KG1 (cell line): ENCODE measurements around the gene SLCO3A1.

ENCODE experiments used
- DNase-seq: peaks from one replicate; lab custom pipeline; 2025; lab: John Stamatoyannopoulos, UW

The SLCO3A1 gene

GRCh38 chr15:91861223-91861622 lies 7.7 kb downstream of the SLCO3A1 start:
- peak; percentile 25 for DNase-seq

DNA sequence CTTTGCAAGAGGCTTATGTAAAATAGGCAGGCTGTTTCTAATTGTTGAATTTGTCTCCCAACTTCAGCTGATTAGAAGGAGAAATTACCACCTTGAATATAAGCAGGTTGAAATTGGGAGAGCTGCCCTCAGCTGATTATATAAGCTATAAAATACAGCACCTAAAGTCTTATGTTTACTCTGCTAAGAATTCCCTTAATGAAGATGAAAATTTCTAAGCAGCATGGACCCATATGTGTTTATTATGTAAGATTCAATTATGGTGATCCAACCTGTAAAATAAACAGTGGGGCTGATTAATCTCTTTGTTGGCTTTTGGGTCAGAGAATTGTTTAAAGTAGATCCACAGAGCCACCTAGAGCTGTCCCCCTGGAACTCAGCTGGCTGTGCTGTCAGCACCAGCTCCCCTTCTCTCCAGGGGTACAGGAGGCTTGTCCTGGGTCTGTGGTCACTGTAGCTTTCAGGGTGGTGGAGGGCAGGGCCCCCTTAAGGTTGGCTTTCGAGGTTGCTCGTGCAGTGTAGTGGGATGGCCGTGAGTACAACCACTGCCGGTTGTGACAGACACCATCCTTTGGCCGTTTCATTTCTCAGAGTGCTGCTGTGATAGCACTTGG lies 9.5 kb downstream of the SLCO3A1 start:
- no peak for DNase-seq

DNA sequence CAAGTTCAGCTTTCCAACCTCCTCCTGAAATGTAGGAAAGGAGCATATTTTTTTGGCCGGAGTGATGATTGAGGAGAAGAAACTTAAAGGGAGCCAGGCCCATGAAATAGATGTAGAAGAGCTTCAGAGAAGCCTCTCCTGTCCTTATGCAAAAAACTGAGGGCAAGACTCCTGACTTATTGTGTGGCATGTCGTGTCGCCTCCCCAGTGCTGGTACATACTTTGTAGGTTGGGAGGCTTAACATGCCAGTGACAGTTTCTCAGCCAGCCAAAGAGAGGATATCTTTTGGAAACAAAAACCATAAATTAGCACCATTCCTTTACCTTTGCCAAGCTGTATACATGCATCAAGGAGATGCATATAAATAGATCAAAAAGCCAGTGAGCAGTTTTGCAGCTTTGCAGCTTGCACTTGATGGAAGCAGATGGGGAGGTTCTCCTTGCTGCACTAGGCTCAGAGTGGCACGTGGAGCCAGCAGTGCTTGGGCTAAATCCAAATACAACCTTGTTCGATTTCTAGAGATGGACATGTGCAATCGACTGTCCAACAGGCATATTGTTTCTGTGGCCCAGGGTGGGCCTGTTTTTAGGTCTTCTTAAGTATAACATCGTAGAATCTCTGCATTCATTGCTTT lies 10.2 kb downstream of the SLCO3A1 start:
- DNase-seq, result no peak

DNA sequence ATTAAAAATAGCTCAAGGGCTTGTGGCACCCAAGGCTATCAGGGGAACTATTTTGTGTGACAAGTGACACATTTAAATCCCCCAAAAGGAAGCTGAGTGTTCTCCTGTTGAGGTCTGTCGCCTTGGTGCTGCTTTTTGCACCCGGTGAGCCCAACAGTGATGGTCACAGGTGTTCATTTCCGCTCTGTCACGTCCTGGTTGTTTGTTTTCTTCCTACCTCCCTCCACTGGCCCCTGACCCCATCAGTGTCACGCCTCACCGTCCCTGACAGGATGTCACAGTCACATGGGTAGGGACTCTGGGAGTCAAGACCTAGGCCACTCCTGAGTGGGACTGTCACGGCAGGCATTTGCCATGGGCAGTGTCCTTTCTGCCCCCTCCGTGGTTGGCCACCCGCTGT lies 11.2 kb downstream of the SLCO3A1 start:
- DNase-seq, result no peak

DNA sequence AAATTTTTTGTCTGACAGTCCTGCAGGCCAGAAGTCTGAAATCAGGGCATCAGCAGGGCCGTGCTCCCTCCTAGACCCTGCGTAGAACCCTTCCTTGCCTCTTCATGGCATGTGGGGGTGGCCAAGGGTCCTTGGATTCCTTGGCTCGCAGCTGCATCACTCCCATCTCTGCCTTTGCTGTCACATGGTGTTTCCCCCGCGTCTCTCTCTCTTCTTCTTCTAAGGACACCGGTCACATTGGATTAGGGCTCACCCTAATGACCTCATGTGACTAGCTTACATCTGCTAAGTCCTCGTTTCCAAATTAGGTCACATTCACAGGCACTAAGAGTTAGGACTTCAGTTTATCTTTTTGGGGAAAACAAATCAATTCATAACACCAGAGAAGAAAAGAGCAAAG lies 12.0 kb downstream of the SLCO3A1 start:
- no peak for DNase-seq

GRCh38 chr15:91865950-91866349 lies 12.4 kb downstream of the SLCO3A1 start:
- no peak for DNase-seq

DNA sequence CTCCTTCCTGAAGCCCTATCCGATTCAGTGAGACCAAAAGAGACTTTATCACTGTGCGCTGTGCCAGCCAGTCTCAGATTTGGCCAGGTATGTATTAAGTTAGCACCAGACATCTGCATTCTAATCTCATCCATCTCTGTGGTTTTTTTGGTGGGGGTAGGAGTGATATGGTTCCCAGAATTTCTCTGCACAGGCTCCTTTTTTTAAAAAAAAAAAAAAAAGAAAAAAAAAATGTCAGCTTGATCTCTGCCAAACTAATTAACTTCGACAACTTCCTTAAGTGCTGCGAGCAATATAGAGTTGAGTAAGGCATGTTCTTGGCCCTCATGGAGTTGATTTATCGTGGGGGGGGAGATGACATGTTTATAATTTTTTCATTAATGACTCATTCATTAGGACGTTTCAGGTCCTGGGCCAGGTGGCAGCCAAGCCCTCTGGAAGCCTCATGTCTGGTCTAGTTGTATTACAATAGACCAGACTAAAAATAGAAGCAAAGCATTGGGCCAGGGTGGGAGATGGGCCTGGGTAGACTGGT lies 12.9 kb downstream of the SLCO3A1 start:
- no peak for DNase-seq

DNA sequence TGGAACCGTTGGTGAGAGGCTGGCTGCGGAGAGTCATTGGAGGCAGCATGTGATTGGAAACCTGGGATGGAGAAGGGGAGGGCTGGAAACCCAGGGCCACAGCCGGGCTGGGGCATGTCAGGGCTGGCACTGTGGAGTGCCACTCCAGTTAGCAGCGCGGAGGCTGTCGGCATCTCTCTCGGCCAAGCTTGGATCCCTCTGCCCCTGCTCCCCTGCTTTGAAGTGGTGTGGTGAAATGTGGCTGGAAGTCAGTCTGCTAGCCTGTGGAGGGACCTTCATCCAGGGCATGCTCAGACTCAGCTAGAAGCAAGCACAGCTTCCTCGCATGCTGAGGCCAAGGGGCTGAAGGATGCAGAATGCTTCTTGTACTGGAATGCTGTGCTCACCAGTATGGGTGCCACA lies 13.5 kb downstream of the SLCO3A1 start:
- DNase-seq, result no peak

- no peak for DNase-seq
These were observed 14.1 kb downstream of the SLCO3A1 start for GRCh38 chr15:91867581-91868026.

DNA sequence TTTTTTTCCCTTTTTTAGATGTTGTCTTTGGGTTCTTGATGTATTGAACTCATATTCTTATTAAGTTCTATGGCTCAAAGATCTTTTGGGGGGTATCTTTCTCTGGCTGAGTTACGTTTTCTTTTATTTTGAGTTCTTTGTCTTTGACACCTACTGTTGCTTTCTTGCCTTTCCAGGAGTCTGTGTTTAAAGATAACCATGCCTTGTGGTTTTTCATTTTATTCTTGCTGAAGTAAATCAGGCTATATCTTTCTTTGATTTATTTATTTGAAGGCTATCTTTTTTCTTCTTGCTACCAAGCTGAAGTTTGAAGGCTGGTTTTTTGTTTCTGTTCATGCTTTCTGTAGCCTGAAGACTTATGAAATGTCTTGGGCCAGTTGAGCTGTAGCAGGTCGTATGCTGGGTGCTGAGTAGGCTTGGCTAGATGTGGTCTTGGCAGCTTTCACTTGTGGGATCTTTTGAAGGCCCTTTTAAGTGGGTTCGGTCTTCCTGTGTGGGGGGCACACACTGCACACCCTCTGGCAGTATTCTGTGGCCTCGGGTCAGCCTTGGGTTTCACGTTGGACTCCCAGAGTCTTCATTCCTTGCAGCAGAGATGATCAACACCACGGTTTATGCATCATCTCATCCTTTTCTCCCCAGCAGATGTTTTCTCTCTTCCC lies 17.5 kb downstream of the SLCO3A1 start:
- DNase-seq, result no peak

DNA sequence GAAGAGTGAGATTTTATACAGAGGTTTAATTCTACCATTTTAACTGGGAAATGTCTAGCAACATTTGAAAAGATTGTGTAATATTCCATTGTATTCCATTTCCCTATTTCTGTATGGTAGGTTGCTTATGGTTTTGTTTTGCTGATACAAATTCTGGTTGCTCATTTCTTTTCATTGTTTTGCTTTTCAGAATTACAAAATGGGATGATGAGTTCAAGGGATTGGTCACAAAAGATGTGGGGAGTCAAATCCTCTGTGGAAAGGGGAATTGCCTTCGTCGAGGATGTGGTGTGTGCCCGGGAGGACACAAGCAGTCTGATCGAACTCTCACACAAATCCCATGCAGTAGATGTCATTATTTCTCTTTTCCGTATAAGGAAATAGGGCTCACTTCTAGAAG lies 18.3 kb downstream of the SLCO3A1 start:
- no peak for DNase-seq

DNA sequence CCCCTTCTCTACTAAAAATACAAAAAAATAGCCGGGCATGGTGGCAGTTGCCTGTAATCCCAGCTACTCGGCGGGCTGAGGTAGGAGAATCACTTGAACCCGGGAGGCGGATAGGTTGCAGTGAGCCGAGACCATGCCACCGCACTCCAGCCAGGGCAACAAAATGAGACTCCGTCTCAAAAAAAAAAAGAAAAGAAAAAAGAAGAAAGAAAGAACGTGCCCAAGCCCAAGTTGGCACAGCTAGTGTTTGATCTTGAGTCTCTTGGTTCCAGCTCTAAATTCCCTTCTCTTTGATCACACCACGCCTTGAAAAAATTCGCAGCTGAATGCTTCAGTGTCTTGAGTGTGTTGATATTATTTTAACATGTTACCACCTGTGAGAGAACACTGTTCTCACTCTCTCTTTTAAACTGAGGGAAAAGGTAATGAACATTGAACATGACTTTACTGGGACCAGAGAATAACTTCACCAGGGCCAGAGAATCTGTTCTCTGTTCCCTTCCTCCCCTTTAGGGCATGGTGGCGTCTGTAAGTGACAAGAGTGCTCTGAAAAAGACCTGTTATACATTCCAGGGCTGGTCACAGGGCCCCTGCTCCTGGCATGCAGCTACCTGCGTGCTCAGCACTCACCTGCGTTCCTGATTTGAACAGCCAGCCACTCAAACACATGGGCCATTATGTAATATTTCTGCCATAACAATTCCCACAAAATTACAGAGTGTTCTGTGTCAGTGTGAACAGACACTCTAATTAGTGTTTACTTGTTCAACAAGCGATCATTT lies 19.0 kb downstream of the SLCO3A1 start:
- DNase-seq, result no peak

- no peak for DNase-seq
These were observed 19.6 kb downstream of the SLCO3A1 start for GRCh38 chr15:91873138-91873536.

DNA sequence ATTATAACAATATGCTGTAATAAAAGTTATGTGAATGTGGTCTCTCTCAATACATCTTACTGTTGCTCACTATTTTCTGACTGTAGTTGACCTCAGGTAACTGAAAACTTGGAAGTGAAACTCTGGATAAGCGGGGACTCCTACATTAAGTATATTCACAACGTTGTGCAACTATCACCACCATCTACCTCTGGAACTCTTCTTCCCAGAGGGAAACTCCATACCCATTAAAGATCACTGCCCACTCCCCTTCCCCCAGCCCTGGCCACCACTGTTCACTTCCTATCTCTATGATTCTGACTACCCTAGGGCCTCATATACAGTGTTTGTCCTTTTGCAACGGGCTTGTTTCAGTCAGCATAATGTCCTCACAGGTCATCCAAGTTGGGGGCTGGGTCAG lies 20.7 kb downstream of the SLCO3A1 start:
- no peak for DNase-seq

DNA sequence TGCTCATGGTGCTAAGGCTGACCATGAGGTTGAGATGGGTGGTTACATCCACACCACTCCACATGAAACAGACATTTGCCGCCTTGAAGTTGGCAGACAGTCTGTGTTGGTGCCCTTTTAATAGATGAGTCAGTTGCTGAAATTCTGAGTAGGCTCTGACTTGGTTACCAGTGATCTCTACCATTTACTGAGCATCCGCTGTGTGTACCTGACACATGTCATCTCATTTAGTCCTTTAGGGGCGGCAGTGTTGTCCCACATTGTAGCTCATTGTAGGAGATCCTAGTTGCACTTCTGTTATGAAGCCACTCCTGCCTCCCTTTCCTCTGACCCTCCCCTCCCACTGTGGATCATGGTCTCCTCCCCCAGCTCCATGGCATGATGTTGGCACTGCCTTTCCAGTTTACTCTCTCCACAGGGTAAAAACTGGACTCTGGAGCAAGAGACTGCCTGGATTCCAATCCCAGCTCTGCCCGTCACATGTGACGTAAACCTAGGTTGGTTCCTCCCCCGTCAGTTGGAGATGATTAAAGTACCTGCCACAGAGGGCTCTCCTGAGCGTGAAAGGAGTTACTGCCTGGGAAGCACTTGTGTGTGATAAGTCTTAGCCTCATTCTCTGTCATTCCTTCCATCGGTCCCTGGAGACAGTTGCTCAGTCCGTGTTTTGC lies 21.6 kb downstream of the SLCO3A1 start:
- no peak for DNase-seq

DNA sequence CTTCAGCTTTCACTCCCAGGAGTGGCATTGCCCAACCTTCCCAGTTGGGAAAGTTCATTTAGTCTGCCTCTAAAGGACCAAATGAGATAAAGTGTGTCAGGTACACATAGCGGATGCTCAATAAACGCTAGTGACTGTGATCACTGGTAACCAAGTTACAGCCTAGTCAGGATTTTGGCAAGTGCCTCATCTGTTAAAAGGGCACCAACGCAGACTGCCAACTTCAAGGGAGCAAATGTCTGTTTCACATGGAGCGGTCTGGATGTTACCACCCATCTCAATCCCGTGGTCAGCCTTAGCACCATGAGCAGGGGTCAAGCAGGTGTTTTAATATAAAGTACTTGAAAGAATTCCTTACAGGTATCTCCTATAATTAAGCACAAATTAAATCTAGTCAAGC lies 22.7 kb downstream of the SLCO3A1 start:
- DNase-seq, result no peak

DNA sequence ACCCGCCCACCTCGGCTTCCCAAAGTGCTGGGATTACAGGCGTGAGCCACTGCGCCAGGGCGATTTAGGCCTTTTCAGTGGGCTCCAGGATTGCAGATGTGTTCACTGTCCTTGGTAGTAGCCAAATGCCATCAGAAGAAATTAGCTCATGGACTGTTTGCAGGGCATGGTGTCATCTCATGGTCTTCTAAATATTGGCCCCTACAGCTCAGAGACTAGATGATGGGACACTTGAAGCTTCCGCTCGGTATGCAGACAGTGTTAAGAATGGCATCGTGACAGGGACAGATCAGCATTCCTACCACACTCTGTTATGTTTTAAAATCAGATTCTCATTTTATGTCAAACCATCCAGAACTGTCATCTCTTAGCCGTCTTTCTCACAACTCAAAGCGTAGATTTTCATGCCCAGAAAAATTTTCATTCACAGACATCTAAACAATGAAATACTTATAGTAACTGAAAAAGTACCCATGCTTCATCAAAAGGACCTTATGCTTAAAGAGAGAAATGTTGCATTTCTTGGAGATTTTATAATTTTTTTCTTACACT lies 24.9 kb downstream of the SLCO3A1 start:
- no peak for DNase-seq

- DNase-seq, result no peak
These were observed 25.6 kb downstream of the SLCO3A1 start for GRCh38 chr15:91879158-91879557.

- no peak for DNase-seq
These were observed 26.9 kb downstream of the SLCO3A1 start for GRCh38 chr15:91880373-91880772.

DNA sequence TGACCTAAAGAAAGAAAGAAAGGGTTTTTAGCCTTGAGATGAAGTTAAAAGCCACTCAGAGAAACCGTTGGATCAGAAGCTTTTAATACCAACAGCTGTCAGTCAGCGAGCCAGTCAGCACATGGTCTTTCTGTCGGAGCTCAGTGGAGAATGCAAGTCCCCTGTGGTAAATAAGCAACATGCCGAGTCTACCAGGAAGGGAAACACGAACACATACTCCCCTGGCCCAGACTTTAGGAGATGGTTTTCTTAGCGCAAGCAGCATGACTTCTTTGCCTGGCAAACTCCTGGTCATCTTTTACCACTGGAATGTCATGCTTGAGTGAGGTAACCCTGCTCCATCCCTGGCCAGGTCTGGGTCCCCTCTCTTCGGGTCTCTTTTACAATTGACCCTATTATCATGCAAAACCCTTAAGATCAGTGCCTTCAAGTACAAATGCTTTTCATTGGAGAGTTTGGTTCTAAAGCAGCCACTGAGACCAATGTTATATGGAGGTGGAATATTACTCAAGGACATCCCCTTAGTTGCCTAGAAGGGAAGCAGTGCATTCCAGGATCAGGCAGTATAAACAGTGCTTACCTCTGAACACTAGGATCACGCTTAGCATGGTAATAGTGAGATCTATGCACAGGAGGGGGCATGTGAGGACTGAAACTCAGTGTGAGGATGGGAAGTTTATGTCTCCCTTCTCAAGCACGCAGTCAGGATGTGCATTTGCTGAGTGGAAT lies 28.2 kb downstream of the SLCO3A1 start:
- DNase-seq, result no peak
